K562 (cell line): Measurements from ENCODE around the gene ALCAM. TPM values are rescaled to one million over a fixed set of nuclear protein-coding genes. Genes with fewer than 3 reads are reported as not detected.

ENCODE experiments used
- ATAC-seq: fragments of 200-7000 bp; cut with Tn5 transposase; 3 replicates; pipeline ENCODE4 v1.9.1; 2020; ENCODE audit warnings: moderate library complexity
- BruUV-seq: library from RNA; stranded (reverse); fragments of 400-500 nt; replicated peaks from 2 replicates; lab custom pipeline; 2021; lab: Mats Ljungman, UMichigan
- CTCF ChIA-PET: fragments of 300-600 bp; formaldehyde crosslinking; extraction: SDS; loops from one replicate; lab custom pipeline; 2021; ENCODE audit warnings: low intra/inter-chr PET ratio; lab: Yijun Ruan, JAX
- POLR2A ChIA-PET: fragments of 300-600, 350-650 bp; sonication (Branson Sonifier 250); formaldehyde crosslinking; extraction: SDS; loops from one replicate; lab custom pipeline; 2021; ENCODE audit warnings: antibody characterized with exemption, inconsistent platforms; lab: Yijun Ruan, JAX
- DNase-seq, 4 experiments: peaks; one replicate each; pipeline versions ENCODE4 v3.0.0 to v3.0.0-alpha.2; 2011 to 2018; ENCODE audit warnings: low spot score in 3 of 4, mixed read lengths in 3 of 4; ENCODE audit errors: extremely low read depth in 1 of 4
- FAIRE-seq: peaks from 2 replicates; lab custom pipeline; 2011; peaks lifted over from hg19 to GRCh38; lab: Jason Lieb, UNC
- H2AFZ ChIP-seq: 2 replicates; pipeline ENCODE4 v1.6.0; 2011; ENCODE audit warnings: low read depth, low read length, control low read depth, inconsistent platforms
- H3K27ac ChIP-seq: fragments of 200-600 bp; 3 replicates; pipeline ENCODE4 v1.8.0; 2011; ENCODE audit warnings: low read depth, mild to moderate bottlenecking, control low read depth, inconsistent platforms, low read length, moderate library complexity, mixed read lengths; ENCODE audit errors: extremely low read depth
- H3K27me3 ChIP-seq, 2 experiments: fragments of 300-600 bp in 1 of 2; 2 replicates in 1 of 2; 3 replicates in 1 of 2; pipeline versions ENCODE4 v1.6.0 to v1.8.0; 2011; ENCODE audit warnings: inconsistent platforms in 2 of 2, low read length in 2 of 2, mild to moderate bottlenecking in 1 of 2, mixed read lengths in 1 of 2, moderate library complexity in 1 of 2; ENCODE audit not compliant: control insufficient read depth in 2 of 2, insufficient read depth in 2 of 2
- H3K36me3 ChIP-seq: fragments of 300-600 bp; 3 replicates; pipeline ENCODE4 v1.8.0; 2011; ENCODE audit warnings: mild to moderate bottlenecking, low read length, inconsistent platforms; ENCODE audit not compliant: control insufficient read depth, insufficient read depth
- H3K4me1 ChIP-seq, 2 experiments: fragments of 200-600 bp in 1 of 2; replicated peaks in 1 of 2; 2 replicates in 1 of 2; 3 replicates in 1 of 2; pipeline versions ENCODE4 v1.5.1 to v1.8.0; 2011; ENCODE audit warnings: inconsistent platforms in 2 of 2, low read length in 2 of 2, mild to moderate bottlenecking in 1 of 2, mixed read lengths in 1 of 2, moderate library complexity in 1 of 2; ENCODE audit not compliant: control insufficient read depth in 2 of 2, insufficient read depth in 2 of 2
- H3K4me2 ChIP-seq: 2 replicates; pipeline ENCODE4 v1.6.1; 2011; ENCODE audit warnings: low read length, control low read depth, inconsistent platforms, mixed read lengths; ENCODE audit not compliant: insufficient read depth
- H3K4me3 ChIP-seq: fragments of 200-600 bp; sonication (generic), shearing (Covaris generic); 2 replicates; pipeline ENCODE4 v1.5.1; 2016; ENCODE audit warnings: control low read depth, inconsistent platforms
- H3K79me2 ChIP-seq: fragments of 200-600 bp; 3 replicates; pipeline ENCODE4 v1.8.0; 2011; ENCODE audit warnings: low read length, inconsistent platforms; ENCODE audit not compliant: control insufficient read depth, insufficient read depth
- H3K9ac ChIP-seq, 2 experiments: 2 replicates each; pipeline versions ENCODE4 v1.6.0 to v1.6.1; 2011; ENCODE audit warnings: low read depth in 2 of 2, low read length in 2 of 2, control low read depth in 1 of 2, inconsistent platforms in 1 of 2, mild to moderate bottlenecking in 1 of 2, mixed read lengths in 1 of 2; ENCODE audit not compliant: insufficient read depth in 1 of 2
- H3K9me1 ChIP-seq: one replicate; pipeline ENCODE4 v1.6.0; 2011; ENCODE audit warnings: inconsistent platforms, mild to moderate bottlenecking, low read length, moderate library complexity; ENCODE audit not compliant: control insufficient read depth, insufficient read depth
- H3K9me3 ChIP-seq: replicated peaks from 2 replicates; pipeline ENCODE4 v1.5.1; 2011; ENCODE audit warnings: low read depth, low read length, inconsistent platforms; ENCODE audit not compliant: control insufficient read depth, insufficient read depth
- H4K20me1 ChIP-seq: replicated peaks from 2 replicates; pipeline ENCODE4 v1.6.1; 2011; ENCODE audit warnings: low read length, inconsistent platforms, mixed read lengths; ENCODE audit not compliant: control insufficient read depth, insufficient read depth
- FOXA3 ChIP-seq, 2 experiments: fragments of 450-650 bp in 1 of 2; sonication (generic) in 1 of 2; formaldehyde crosslinking; IDR thresholded peaks in 1 of 2; conservative IDR thresholded peaks in 1 of 2; 2 replicates each; pipeline versions ENCODE4 v1.4.0 to v1.8.0; 2020 to 2022; ENCODE audit warnings: mild to moderate bottlenecking in 2 of 2, missing genetic modification reagents in 1 of 2
- FOXJ2 ChIP-seq: fragments of 200-800 bp; sonication (Bioruptor generic); IDR thresholded peaks from 2 replicates; pipeline ENCODE4 v1.6.1; 2016; ENCODE audit warnings: missing genetic modification characterization, missing compliant biosample characterization
- HNRNPUL1 ChIP-seq: fragments of 200-400 bp; formaldehyde crosslinking; IDR thresholded peaks from 2 replicates; pipeline ENCODE4 v1.6.1; 2017; ENCODE audit warnings: low read length
- MED1 ChIP-seq: sonication (generic); formaldehyde crosslinking; IDR thresholded peaks from 2 replicates; pipeline ENCODE4 v1.8.1; 2023; ENCODE audit warnings: missing genetic modification reagents, borderline replicate concordance
- MTA3 ChIP-seq: fragments of 450-650 bp; formaldehyde crosslinking; IDR thresholded peaks from 2 replicates; pipeline ENCODE4 v1.6.1; 2017; ENCODE audit warnings: mild to moderate bottlenecking, borderline replicate concordance
- POLR2H ChIP-seq: IDR thresholded peaks from 2 replicates; pipeline ENCODE4 v1.6.1; 2016; ENCODE audit warnings: missing genetic modification characterization, low read depth, mild to moderate bottlenecking, control low read depth, missing compliant biosample characterization, moderate library complexity
- PYGO2 ChIP-seq: fragments of 450-650 bp; IDR thresholded peaks from 2 replicates; pipeline ENCODE4 v1.6.1; 2016; ENCODE audit warnings: mild to moderate bottlenecking, missing genetic modification characterization, moderate library complexity, missing compliant biosample characterization
- SRF ChIP-seq, 2 experiments: fragments of 250-450, 450-650 bp in 1 of 2; sonication (Bioruptor Pico) in 1 of 2; sonication (generic) in 1 of 2; formaldehyde crosslinking; IDR thresholded peaks; 2 replicates each; pipeline versions ENCODE4 v1.5.0 to v1.5.1; 2020 to 2022; ENCODE audit warnings: mild to moderate bottlenecking in 1 of 2, missing genetic modification reagents in 1 of 2
- TRIM28 ChIP-seq: fragments of 450-650 bp; IDR thresholded peaks from 2 replicates; pipeline ENCODE4 v1.6.1; 2017
- ZNF143 ChIP-seq: sonication (generic); formaldehyde crosslinking; IDR thresholded peaks from 2 replicates; pipeline ENCODE4 v1.9.0; 2022; ENCODE audit warnings: mild to moderate bottlenecking, missing genetic modification reagents
- ZNF282 ChIP-seq: sonication (generic); formaldehyde crosslinking; IDR thresholded peaks from 2 replicates; pipeline ENCODE4 v1.8.1; 2023; ENCODE audit warnings: missing genetic modification reagents
- ZNF431 ChIP-seq: sonication (generic); formaldehyde crosslinking; IDR thresholded peaks from 2 replicates; pipeline ENCODE4 v1.8.0; 2022; ENCODE audit warnings: mild to moderate bottlenecking, missing genetic modification reagents
- ZNF445 ChIP-seq: fragments of 250-450 bp; sonication (Bioruptor Pico); IDR thresholded peaks from 2 replicates; pipeline ENCODE4 v1.4.0; 2020; ENCODE audit warnings: low read depth, mild to moderate bottlenecking, moderate library complexity
- ZNF507 ChIP-seq: conservative IDR thresholded peaks from 2 replicates; pipeline ENCODE4 v1.6.1; 2017; ENCODE audit warnings: missing genetic modification characterization, missing compliant biosample characterization
- WGBS: fragments of 100-300 bp; shearing (Covaris generic); methylation state at CpG from one replicate; pipeline ENCODE4 v1.1.6; 2016; ENCODE audit warnings: low coverage, mixed read lengths; ENCODE audit not compliant: insufficient coverage; ENCODE audit errors: missing lambda C conversion rate; 5-methylcytosine and 5-hydroxymethylcytosine counted together
- in situ Hi-C: fragments of 300-500 bp; cut with MboI; formaldehyde crosslinking; loops from 4 replicates; pipeline ENCODE4 v1.15.0; 2018; ENCODE audit warnings: inconsistent platforms, mixed read lengths
- intact Hi-C: fragments of 100-400 bp; cut with micrococcal nuclease; formaldehyde crosslinking; loops from 2 replicates; pipeline ENCODE4 v1.14.2; 2022
- polyA plus RNA-seq, 8 experiments: library from polyadenylated mRNA; depleted of rRNA in 4 of 8; stranded (reverse) in 5 of 8; unstranded in 3 of 8; fragments of >200 nt; fragmentation: Nextera tagmentation in 2 of 8; fragmentation: Illumina TruSeq in 1 of 8; extraction: Ambion mirVana in 2 of 8; extraction: Trizol in 1 of 8; gene quantifications; 2 replicates each; pipeline versions ENCODE4 v1.2.1 to v1.2.3, GENCODE V29; 2011 to 2014; ENCODE audit warnings: inconsistent platforms in 1 of 8, missing spikeins in 1 of 8
- total RNA-seq, 7 experiments: library from RNA; depleted of rRNA in 6 of 7; stranded (reverse); fragments of >200 nt in 6 of 7; fragmentation: Illumina TruSeq in 2 of 7; extraction: Trizol in 2 of 7; gene quantifications; 2 replicates each; pipeline versions ENCODE4 v1.2.1 to v1.2.3, GENCODE V29; 2011 to 2021; ENCODE audit warnings: low replicate concordance in 1 of 7
- TF ChIP-seq, protein P1 (sequence below): fragments of 250-450 bp; sonication (Bioruptor Pico); IDR thresholded peaks from 2 replicates; pipeline ENCODE4 v1.5.0; 2020; ENCODE audit warnings: mild to moderate bottlenecking, borderline replicate concordance
- TF ChIP-seq, protein P2 (sequence below): fragments of 450-650 bp; formaldehyde crosslinking; IDR thresholded peaks from 2 replicates; pipeline ENCODE4 v1.4.0; 2022; ENCODE audit warnings: missing genetic modification characterization
- TF ChIP-seq, protein P3 (sequence below): fragments of 450-650 bp; formaldehyde crosslinking; IDR thresholded peaks from 2 replicates; pipeline ENCODE4 v1.4.0; 2020; ENCODE audit warnings: mild to moderate bottlenecking, moderate library complexity
- TF ChIP-seq, protein P4 (sequence below): fragments of 450-650 bp; IDR thresholded peaks from one replicate; pipeline ENCODE4 v1.6.1; 2018; ENCODE audit warnings: mild to moderate bottlenecking, moderate library complexity; ENCODE audit not compliant: partially characterized antibody

ALCAM gene
- total and polyA plus RNA-seq, 9 of the 15 experiments (the other 6 are each of a cell fraction or from before 2014, with no cell fraction given), result 0.03 to 0.98 (median 0.14) TPM; not detected in 1

DNA sequence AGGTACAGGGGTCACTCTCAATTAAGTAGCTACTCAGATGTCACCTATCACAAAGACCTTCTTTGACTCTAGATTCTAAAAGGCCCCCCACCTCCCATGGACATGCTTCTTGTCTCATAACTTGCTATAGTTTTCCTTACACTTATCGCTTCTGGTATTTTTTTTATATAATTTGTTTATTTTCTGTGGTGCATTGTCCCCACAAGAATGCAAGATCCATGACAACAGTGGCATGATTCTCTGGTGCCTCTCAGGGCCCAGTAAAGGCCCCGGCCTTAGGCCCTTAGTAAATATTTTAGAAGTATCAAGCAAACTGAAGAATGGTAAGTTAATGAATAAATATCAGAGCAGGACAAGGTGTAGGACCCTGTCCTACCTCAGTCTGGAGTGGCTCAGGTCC lies 253.5 kb downstream of the ALCAM start:
- no peak for DNase-seq
- H3K9me1 ChIP-seq, result no peaks in the 10 kb centered on the region
- no peak for ATAC-seq
- H3K79me2 ChIP-seq, result no peaks in the 10 kb centered on the region
- intact Hi-C loops (no loop called here), in situ Hi-C loops (no loop called here)
- ChIA-PET POLR2A (interaction anchor here (1.0 kb wide), 1 partner anchor 14 kb away, joined by 3 read pairs; no protein-coding TSS in a partner anchor), CTCF (no interaction called here)
- no peaks in the 10 kb centered on the region for H3K27me3 ChIP-seq
- H3K27ac ChIP-seq, result no peak overlapping the region
- H2AFZ ChIP-seq, result no peak overlapping the region
- H3K36me3 ChIP-seq, result no peaks in the 10 kb centered on the region
- no TSS peak for BruUV-seq
- no peaks in the 10 kb centered on the region for H3K9me3 ChIP-seq
- no peaks in the 10 kb centered on the region for H4K20me1 ChIP-seq
- no peaks in the 10 kb centered on the region; a peak in 1 of 5 replicates for H3K4me1 ChIP-seq
- WGBS, result 9% methylated on average over 1 of the region's 2 CpGs
- FAIRE-seq, result no peak
- no peak overlapping the region for H3K4me2 ChIP-seq
- no peak overlapping the region for H3K4me3 ChIP-seq
- H3K9ac ChIP-seq, result no peak overlapping the region
- TF ChIP-seq, protein P1, sequence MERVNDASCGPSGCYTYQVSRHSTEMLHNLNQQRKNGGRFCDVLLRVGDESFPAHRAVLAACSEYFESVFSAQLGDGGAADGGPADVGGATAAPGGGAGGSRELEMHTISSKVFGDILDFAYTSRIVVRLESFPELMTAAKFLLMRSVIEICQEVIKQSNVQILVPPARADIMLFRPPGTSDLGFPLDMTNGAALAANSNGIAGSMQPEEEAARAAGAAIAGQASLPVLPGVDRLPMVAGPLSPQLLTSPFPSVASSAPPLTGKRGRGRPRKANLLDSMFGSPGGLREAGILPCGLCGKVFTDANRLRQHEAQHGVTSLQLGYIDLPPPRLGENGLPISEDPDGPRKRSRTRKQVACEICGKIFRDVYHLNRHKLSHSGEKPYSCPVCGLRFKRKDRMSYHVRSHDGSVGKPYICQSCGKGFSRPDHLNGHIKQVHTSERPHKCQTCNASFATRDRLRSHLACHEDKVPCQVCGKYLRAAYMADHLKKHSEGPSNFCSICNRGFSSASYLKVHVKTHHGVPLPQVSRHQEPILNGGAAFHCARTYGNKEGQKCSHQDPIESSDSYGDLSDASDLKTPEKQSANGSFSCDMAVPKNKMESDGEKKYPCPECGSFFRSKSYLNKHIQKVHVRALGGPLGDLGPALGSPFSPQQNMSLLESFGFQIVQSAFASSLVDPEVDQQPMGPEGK (CRISPR knock-in tag), result no peak
- TF ChIP-seq FOXA3 (CRISPR knock-in tag; conservative IDR thresholded peaks at IDR 0.05 in 1 of 2, IDR thresholded peaks at IDR 0.05 in 1 of 2), result no peak
- no peak for TF ChIP-seq FOXJ2 (tag)
- no peak for TF ChIP-seq HNRNPUL1
- TF ChIP-seq ZNF282, result no peak
- TF ChIP-seq MTA3, result no peak
- TF ChIP-seq TRIM28, result no peak
- TF ChIP-seq MED1 (CRISPR knock-in tag), result no peak
- TF ChIP-seq ZNF431 (CRISPR knock-in tag), result no peak
- TF ChIP-seq, protein P2, sequence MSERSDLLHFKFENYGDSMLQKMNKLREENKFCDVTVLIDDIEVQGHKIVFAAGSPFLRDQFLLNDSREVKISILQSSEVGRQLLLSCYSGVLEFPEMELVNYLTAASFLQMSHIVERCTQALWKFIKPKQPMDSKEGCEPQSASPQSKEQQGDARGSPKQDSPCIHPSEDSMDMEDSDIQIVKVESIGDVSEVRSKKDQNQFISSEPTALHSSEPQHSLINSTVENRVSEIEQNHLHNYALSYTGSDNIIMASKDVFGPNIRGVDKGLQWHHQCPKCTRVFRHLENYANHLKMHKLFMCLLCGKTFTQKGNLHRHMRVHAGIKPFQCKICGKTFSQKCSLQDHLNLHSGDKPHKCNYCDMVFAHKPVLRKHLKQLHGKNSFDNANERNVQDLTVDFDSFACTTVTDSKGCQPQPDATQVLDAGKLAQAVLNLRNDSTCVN (CRISPR knock-in tag), result no peak
- TF ChIP-seq, protein P3, sequence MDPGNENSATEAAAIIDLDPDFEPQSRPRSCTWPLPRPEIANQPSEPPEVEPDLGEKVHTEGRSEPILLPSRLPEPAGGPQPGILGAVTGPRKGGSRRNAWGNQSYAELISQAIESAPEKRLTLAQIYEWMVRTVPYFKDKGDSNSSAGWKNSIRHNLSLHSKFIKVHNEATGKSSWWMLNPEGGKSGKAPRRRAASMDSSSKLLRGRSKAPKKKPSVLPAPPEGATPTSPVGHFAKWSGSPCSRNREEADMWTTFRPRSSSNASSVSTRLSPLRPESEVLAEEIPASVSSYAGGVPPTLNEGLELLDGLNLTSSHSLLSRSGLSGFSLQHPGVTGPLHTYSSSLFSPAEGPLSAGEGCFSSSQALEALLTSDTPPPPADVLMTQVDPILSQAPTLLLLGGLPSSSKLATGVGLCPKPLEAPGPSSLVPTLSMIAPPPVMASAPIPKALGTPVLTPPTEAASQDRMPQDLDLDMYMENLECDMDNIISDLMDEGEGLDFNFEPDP (CRISPR knock-in tag), result no peak
- TF ChIP-seq PYGO2, result no peak
- no peak for TF ChIP-seq ZNF143 (CRISPR knock-in tag)
- TF ChIP-seq, protein P4, sequence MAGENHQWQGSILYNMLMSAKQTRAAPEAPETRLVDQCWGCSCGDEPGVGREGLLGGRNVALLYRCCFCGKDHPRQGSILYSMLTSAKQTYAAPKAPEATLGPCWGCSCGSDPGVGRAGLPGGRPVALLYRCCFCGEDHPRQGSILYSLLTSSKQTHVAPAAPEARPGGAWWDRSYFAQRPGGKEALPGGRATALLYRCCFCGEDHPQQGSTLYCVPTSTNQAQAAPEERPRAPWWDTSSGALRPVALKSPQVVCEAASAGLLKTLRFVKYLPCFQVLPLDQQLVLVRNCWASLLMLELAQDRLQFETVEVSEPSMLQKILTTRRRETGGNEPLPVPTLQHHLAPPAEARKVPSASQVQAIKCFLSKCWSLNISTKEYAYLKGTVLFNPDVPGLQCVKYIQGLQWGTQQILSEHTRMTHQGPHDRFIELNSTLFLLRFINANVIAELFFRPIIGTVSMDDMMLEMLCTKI, result no peak
- no peak for TF ChIP-seq ZNF507 (tag)
- TF ChIP-seq SRF (CRISPR knock-in tag; IDR thresholded peaks at IDR 0.05), result no peak
- no peak for TF ChIP-seq POLR2H
- TF ChIP-seq ZNF445 (CRISPR knock-in tag), result no peak
